ENCODE data around the gene RDH14.

GRCh38 chr2:18592372-18592771 is 31.9 kb upstream of the RDH14 start:
- TF ChIP-seq CTCF (IDR thresholded peaks at IDR 0.05; ENCODE audit: low read depth, low read length) (no peak), POLR2A (IDR thresholded peaks at IDR 0.05; ENCODE audit: extremely low read depth, insufficient read length) (no peak)

All from NB4 (cell line).